NCI-H2196 treated with DMSO at 0.1 percent for 48 hours (cell line): Measurements from ENCODE around the gene AXIN2.
"Not testable (repeated sequence)": the region's sequence is repeated elsewhere in the genome, so short reads cannot be mapped to it uniquely, and the experiment has no call there.

Source experiments
- DNase-seq: peaks from one replicate; lab custom pipeline; 2025; ENCODE audit not compliant: unreplicated experiment; lab: John Stamatoyannopoulos, UW

AXIN2 gene

GRCh38 chr17:65537845-65538674 lies 23.4 kb downstream of the AXIN2 start:
- no peak for DNase-seq

GRCh38 chr17:65537343-65537844 lies 24.1 kb downstream of the AXIN2 start:
- DNase-seq: no peak

GRCh38 chr17:65536573-65537342 lies 24.7 kb downstream of the AXIN2 start:
- DNase-seq: no peak

GRCh38 chr17:65535777-65536572 lies 25.5 kb downstream of the AXIN2 start:
- DNase-seq: no peak

- DNase-seq: no peak
Observed at GRCh38 chr17:65533852-65534457, 27.5 kb downstream of the AXIN2 start.

- DNase-seq: no peak
Observed at GRCh38 chr17:65533056-65533745, 28.2 kb downstream of the AXIN2 start.

GRCh38 chr17:65532101-65532890 lies 29.2 kb downstream of the AXIN2 start:
- DNase-seq: no peak

GRCh38 chr17:65531256-65532100 lies 30.0 kb downstream of the AXIN2 start:
- no peak for DNase-seq

GRCh38 chr17:65530523-65531255 lies 30.8 kb downstream of the AXIN2 start:
- no peak for DNase-seq

- no peak for DNase-seq
Observed at GRCh38 chr17:65529761-65530522, 31.5 kb downstream of the AXIN2 start.

GRCh38 chr17:65529040-65529633 lies 32.3 kb downstream of the AXIN2 start:
- DNase-seq: no peak

- no peak for DNase-seq
Observed at GRCh38 chr17:65527857-65528591, 33.4 kb downstream of the AXIN2 start.

GRCh38 chr17:65527381-65527780 lies 34.1 kb downstream of the AXIN2 start:
- no peak for DNase-seq

GRCh38 chr17:65526854-65527253 lies 34.6 kb downstream of the AXIN2 start:
- not testable (repeated sequence) for DNase-seq

- DNase-seq: no peak
Observed at GRCh38 chr17:65523853-65524664, 37.4 kb downstream of the AXIN2 start.
